Vagina (tissue), 2 donors: ENCODE data around the gene OXER1.

ENCODE experiments used
- POLR2AphosphoS5 ChIP-seq, 2 donors: sonication (generic); formaldehyde crosslinking; IDR thresholded peaks; one replicate each; pipeline ENCODE4 v1.9.0; 2017; ENCODE audit warnings: antibody characterized with exemption in 2 of 2, mild to moderate bottlenecking in 2 of 2, low read depth in 1 of 2; ENCODE audit not compliant: insufficient read depth in 1 of 2
- TF ChIP-seq, protein P1 (sequence below), 3 experiments: fragments of 450-650 bp in 2 of 3; fragments of 200-600 bp in 1 of 3; sonication (generic) in 1 of 3; IDR thresholded peaks; one replicate each; pipeline ENCODE4 v1.5.1; 2017 to 2019; ENCODE audit warnings: antibody characterized with exemption in 3 of 3, mild to moderate bottlenecking in 2 of 3, moderate library complexity in 2 of 3

DNA sequence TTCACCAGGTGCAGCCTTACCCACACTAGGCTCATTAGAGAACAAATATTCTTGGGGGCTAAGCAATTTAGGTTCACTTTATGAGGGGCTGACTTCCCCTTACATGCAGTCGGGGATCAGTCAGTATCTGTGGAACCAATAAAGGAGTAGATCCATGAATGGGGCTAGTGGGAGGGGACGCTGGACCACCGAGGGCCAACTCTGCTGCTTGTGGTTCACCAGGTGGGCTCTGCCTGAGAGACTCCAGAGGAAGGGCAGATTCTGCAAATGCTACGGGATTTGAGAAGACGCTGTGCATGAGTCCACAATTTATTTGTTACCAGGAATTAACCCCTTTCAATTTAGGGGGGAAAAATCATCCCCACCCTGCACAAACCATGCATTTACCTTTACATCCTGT, 44.4 kb upstream of the OXER1 start:
- TF ChIP-seq, protein P1, sequence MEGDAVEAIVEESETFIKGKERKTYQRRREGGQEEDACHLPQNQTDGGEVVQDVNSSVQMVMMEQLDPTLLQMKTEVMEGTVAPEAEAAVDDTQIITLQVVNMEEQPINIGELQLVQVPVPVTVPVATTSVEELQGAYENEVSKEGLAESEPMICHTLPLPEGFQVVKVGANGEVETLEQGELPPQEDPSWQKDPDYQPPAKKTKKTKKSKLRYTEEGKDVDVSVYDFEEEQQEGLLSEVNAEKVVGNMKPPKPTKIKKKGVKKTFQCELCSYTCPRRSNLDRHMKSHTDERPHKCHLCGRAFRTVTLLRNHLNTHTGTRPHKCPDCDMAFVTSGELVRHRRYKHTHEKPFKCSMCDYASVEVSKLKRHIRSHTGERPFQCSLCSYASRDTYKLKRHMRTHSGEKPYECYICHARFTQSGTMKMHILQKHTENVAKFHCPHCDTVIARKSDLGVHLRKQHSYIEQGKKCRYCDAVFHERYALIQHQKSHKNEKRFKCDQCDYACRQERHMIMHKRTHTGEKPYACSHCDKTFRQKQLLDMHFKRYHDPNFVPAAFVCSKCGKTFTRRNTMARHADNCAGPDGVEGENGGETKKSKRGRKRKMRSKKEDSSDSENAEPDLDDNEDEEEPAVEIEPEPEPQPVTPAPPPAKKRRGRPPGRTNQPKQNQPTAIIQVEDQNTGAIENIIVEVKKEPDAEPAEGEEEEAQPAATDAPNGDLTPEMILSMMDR (IDR thresholded peaks at IDR 0.05) = no peak
- no peak for TF ChIP-seq POLR2AphosphoS5 (IDR thresholded peaks at IDR 0.05; ENCODE audit: insufficient read depth in 1 of 2, low read depth in 1 of 2)
